Measurements from ENCODE around the gene DUSP7. TPM values are rescaled to one million over a fixed set of nuclear protein-coding genes. Genes with fewer than 3 reads are reported as not detected.

DUSP7 gene
- total RNA-seq, 6 donors from 2014 or later = 24.1 to 49.1 (median 35.3) TPM

GRCh38 chr3:52026041-52026440, 30.3 kb downstream of the DUSP7 start:
- Histone ChIP-seq H3K27ac (peak overlapping the region in 3 of 4 donors; percentile 5 to 46 (median 16)), H3K36me3 (no peaks in the 10 kb centered on the region), H3K4me3 (no peak overlapping the region), H3K27me3 (no peaks in the 10 kb centered on the region), H3K4me1 (peaks cover 15 to 41% (median 29%) of the 10 kb centered on the region in 4 donors), H3K9me3 (no peaks in the 10 kb centered on the region)
- DNase-seq (no peak), ATAC-seq (ENCODE audit: low FRiP score in 2 of 2) (no peak)
- whole genome bisulfite sequencing, 2 donors = 65 to 82% methylated on average over 4 of the region's 4 CpGs
- TF ChIP-seq POLR2AphosphoS5 (IDR thresholded peaks at IDR 0.05) (no peak), EP300 (IDR thresholded peaks at IDR 0.05) (no peak), CTCF (IDR thresholded peaks at IDR 0.05) (no peak), POLR2A (IDR thresholded peaks at IDR 0.05) (no peak)

- 50 to 92% methylated on average over 2 to 7 of the region's 7 CpGs for WGBS, 2 donors
- H3K27ac ChIP-seq = peak overlapping the region in 3 of 4 donors; percentile 5 to 46 (median 16)
- H3K36me3 ChIP-seq = no peaks in the 10 kb centered on the region
Observed at GRCh38 chr3:52025453-52025852, 30.9 kb downstream of the DUSP7 start.

GRCh38 chr3:52024765-52025452, 31.5 kb downstream of the DUSP7 start:
- Histone ChIP-seq H3K4me1 (peaks cover 15 to 42% (median 31%) of the 10 kb centered on the region in 4 donors), H3K4me3 (no peak overlapping the region), H3K9me3 (no peaks in the 10 kb centered on the region), H3K27me3 (no peaks in the 10 kb centered on the region), H3K27ac (peak overlapping the region in 3 of 4 donors; percentile 45 to 81 (median 73)), H3K36me3 (no peaks in the 10 kb centered on the region)
- 85 to 89% methylated on average over 6 of the region's 6 CpGs for WGBS, 2 donors
- no peak for TF ChIP-seq POLR2AphosphoS5 (IDR thresholded peaks at IDR 0.05)
- no peak for TF ChIP-seq POLR2A (IDR thresholded peaks at IDR 0.05)
- no peak for TF ChIP-seq EP300 (IDR thresholded peaks at IDR 0.05)
- no peak for TF ChIP-seq CTCF (IDR thresholded peaks at IDR 0.05)
- no peak for ATAC-seq (ENCODE audit: low FRiP score in 2 of 2)
- DNase-seq = no peak

More at GRCh38 chr3:52025453-52025852, 30.9 kb downstream of the DUSP7 start:
- ATAC-seq (ENCODE audit: low FRiP score in 2 of 2) (no peak), DNase-seq (no peak)
- Histone ChIP-seq H3K27me3 (no peaks in the 10 kb centered on the region), H3K4me3 (no peak overlapping the region), H3K9me3 (no peaks in the 10 kb centered on the region), H3K4me1 (peaks cover 15 to 42% (median 31%) of the 10 kb centered on the region in 4 donors)
- TF ChIP-seq POLR2A (IDR thresholded peaks at IDR 0.05) = no peak
- TF ChIP-seq EP300 (IDR thresholded peaks at IDR 0.05) = no peak
- TF ChIP-seq POLR2AphosphoS5 (IDR thresholded peaks at IDR 0.05) = no peak
- no peak for TF ChIP-seq CTCF (IDR thresholded peaks at IDR 0.05)

GRCh38 chr3:52023860-52024764, 32.3 kb downstream of the DUSP7 start:
- Histone ChIP-seq H3K4me1 (peaks cover 15 to 42% (median 31%) of the 10 kb centered on the region in 4 donors), H3K4me3 (peak overlapping the region in 1 of 4 donors; percentile 33), H3K27me3 (no peaks in the 10 kb centered on the region), H3K36me3 (no peaks in the 10 kb centered on the region), H3K9me3 (no peaks in the 10 kb centered on the region), H3K27ac (peak overlapping the region; percentile 18 to 81 (median 76))
- TF ChIP-seq CTCF (IDR thresholded peaks at IDR 0.05) (no peak), POLR2A (IDR thresholded peaks at IDR 0.05) (no peak), POLR2AphosphoS5 (IDR thresholded peaks at IDR 0.05) (no peak), EP300 (IDR thresholded peaks at IDR 0.05) (no peak)
- no peak for DNase-seq
- ATAC-seq (ENCODE audit: low FRiP score in 2 of 2) = no peak
- 62 to 76% methylated on average over 7 to 8 of the region's 8 CpGs for WGBS, 2 donors
